ENCODE measurements around the gene GARIN3. TPM values are rescaled to one million over a fixed set of nuclear protein-coding genes. Genes with fewer than 3 reads are reported as not detected.

The GARIN3 gene
- total RNA-seq, 3 donors from 2014 or later, result 0.18 to 0.25 (median 0.22) TPM

DNA sequence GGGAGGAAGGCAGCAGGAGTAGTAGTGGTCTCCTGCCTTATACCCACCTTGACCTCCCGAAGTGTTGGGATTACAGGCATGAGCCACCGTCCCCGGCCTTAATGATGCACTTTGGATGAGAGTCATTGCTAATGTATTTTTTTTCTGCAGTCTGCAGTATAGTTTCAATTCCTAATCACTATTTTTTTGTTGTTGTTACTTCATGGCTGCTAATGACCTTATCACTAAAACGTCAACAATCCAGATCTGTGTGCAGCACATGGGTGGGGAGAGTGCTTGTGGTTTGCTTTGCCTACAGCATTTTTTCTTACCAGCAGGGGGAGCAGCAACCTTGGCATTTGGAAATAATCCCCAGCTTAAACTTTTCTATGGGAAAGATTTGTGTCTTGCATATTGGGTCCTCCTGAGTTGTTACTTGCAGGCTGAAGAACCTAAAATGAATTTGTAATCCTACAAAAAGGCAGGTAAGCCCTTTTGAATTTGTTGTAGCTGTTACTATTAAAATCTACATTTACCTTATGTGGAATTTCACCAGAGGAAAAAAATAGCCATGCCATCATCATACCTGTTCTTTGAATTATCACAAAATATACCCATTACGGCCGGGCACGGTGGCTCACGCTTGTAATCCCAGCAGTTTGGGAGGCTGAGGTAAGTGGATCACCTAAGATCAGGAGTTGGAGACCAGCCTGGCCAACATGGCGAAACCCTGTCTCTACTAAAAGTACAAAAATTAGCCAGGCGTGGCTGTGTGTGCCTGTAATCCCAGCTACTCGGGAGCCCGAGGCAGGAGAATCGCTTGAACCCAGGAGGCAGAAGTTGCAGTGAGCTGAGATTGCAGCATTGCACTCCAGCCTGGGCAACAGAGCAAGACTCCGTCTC, 17.1 kb downstream of the GARIN3 start:
- Mint-ChIP-seq H3K27me3 (ENCODE audit: low read depth) (no peaks in the 10 kb centered on the region), H3K4me1 (ENCODE audit: low read depth) (peaks cover 42% of the 10 kb centered on the region), H3K36me3 (ENCODE audit: insufficient read depth) (no peaks in the 10 kb centered on the region), H3K9me3 (no peaks in the 10 kb centered on the region), H3K4me3 (no peak overlapping the region)
- peak; percentile 84 for DNase-seq
- peak; percentile 56 to 73 for ATAC-seq

DNA sequence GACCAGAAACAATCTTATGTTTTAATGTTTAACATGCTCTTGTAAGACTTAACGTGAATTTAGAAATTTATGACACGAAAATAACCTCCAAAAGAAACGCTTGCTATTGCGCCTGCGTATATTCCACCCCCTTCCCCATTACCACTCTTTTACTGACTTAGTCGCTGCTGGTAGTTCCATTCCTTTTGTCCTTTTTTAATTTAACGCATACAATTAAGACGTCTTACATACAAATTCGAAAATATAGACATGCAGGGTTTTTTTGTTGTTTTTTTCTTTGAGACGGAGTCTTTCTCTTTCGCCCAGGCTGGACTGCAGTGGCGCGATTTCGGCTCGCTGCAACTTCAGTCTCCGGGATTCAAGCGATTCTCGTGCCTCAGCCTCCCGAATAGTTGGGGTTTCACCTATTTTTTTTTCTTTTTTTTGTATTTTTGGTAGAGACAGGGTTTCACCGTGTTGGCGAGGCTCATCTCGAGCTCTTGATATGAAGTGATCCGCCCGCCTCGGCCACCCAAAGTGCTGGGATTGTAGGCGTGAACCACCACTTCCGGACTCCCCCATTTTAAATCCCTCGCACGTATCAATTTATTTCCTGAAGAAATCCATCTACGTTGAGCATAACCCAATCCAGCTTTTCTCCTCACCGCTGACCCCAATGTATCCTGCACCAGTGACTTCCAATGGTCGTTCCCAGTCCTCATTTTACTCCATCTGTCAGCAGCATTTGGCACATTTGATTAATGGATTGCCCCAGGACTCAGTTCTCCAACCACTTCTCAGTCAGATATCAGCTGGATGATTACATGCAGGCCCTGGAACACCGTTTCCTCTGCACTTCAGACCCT, 22.7 kb downstream of the GARIN3 start:
- Mint-ChIP-seq H3K9me3 (no peaks in the 10 kb centered on the region), H3K4me1 (ENCODE audit: low read depth) (peaks cover 52% of the 10 kb centered on the region), H3K36me3 (ENCODE audit: insufficient read depth) (peaks cover 14% of the 10 kb centered on the region), H3K4me3 (peak overlapping the region; percentile 98), H3K27me3 (ENCODE audit: low read depth) (no peaks in the 10 kb centered on the region)
- peak; percentile 21 for DNase-seq
- ATAC-seq, result peak; percentile 41 to 42

DNA sequence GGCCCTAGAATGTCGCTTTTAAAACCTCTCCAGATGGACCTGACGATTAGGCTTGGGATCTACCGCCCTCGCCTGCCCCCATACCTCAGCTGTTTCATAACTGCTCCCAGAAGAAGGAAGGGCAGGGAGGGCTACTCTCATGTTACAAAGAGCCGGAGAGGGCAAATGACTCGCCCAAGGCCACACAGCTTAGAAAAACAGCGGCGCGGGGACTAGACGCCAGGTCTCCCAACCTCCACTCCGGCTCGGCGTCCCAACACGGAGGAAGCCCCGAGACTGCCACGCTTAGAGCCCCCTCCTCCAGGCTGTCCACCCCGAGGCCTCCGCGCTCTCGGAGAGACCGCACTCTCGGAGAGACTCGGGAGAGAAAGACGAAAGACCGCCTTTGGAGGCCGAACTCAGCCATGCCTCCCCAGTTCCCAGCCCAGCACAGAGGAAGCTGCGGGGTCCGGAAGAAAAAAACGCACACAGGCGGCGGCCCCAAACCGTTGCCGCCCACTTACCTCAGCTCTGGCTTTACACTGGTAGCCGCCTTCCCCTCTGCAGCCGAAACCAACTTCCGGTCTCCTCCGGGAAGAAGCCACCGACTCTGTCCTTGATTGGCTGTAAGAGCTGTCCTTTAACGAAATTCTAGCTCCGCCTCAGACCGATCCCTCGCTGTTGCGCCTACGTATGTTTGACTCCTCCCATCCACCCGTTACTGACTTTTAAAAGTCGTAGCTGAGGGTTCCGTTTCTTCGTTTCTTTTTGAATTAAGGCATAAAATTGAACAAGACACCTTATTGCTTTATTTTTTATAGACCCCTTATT, 23.5 kb downstream of the GARIN3 start, which contains the start of gene MED7:
TSS of gene MED7 (minus strand) at position 549 of the 810 bp plus-strand sequence. CDS start 3,434 bp downstream, outside the sequence.
- no peaks in the 10 kb centered on the region for H3K9me3 Mint-ChIP-seq
- no peaks in the 10 kb centered on the region for H3K27me3 Mint-ChIP-seq (ENCODE audit: low read depth)
- H3K36me3 Mint-ChIP-seq (ENCODE audit: insufficient read depth), result peaks cover 19% of the 10 kb centered on the region
- peaks cover 46% of the 10 kb centered on the region for H3K4me1 Mint-ChIP-seq (ENCODE audit: low read depth)
- H3K4me3 Mint-ChIP-seq, result peak within 1 kb of the TSS; percentile 98
- DNase-seq (peak; percentile 84), ATAC-seq (peak; percentile 99)

DNA sequence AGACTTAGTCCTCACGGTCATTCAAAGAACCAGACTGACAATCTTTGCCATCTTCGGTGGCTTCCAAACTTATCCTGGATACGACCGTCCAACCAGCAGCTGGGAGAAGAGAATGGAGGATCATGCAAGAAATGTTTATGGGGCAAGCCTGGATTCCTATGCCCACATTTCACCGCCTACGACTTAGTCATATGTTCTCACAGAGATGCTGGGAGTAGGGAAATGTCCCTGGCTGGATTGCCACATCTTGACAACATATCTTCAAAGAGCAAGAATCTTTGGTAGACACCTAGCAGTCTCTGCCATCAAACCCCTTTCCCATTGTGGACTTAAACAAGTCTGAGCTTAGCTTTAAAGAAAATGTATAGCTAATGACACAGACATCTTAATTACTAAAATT, 28.4 kb downstream of the GARIN3 start:
- H3K4me3 Mint-ChIP-seq, result no peak overlapping the region
- no peaks in the 10 kb centered on the region for H3K9me3 Mint-ChIP-seq
- no peak for DNase-seq
- H3K4me1 Mint-ChIP-seq (ENCODE audit: low read depth), result peaks cover 56% of the 10 kb centered on the region
- no peaks in the 10 kb centered on the region for H3K27me3 Mint-ChIP-seq (ENCODE audit: low read depth)
- H3K36me3 Mint-ChIP-seq (ENCODE audit: insufficient read depth), result peaks cover 20% of the 10 kb centered on the region
- no peak for ATAC-seq

DNA sequence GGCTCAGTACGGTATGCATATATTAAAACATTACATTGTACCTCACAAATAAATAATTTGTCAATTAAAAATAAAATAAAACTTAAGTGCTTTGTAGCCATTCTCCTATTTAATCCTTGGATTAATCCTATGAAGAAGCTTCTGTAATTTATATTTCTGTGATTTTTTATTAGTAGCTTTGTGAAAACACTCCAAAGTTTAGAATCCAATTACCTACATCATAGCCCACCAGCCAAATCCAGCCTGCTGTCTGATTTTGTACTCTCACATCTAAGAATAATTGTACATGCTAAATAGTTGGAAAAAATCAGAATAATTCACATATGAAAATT, 33.8 kb downstream of the GARIN3 start:
- DNase-seq (no peak), ATAC-seq (no peak)
- peaks cover 31% of the 10 kb centered on the region for H3K4me1 Mint-ChIP-seq (ENCODE audit: low read depth)
- no peak overlapping the region for H3K4me3 Mint-ChIP-seq
- no peaks in the 10 kb centered on the region for H3K36me3 Mint-ChIP-seq (ENCODE audit: insufficient read depth)
- H3K27me3 Mint-ChIP-seq (ENCODE audit: low read depth), result no peaks in the 10 kb centered on the region
- H3K9me3 Mint-ChIP-seq, result no peaks in the 10 kb centered on the region

DNA sequence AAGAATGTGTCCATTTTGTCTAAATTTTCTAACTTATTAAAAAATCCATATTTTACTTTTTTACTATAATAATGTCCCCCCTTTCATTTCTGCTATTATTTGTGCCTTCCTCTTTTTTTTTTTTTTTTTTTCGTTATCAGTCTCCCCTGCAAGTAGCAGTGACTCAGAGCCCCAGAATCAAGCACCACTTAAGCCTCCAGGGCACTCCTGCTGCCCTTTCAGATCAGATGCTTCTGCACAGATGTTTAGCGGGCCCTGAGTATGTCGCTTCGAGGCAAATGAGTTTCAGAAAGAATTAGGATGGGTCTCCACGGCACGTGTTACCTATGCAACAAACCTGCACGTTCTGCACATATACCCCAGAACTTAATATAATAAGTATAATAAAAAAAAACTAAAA, 35.1 kb downstream of the GARIN3 start:
- H3K9me3 Mint-ChIP-seq, result no peaks in the 10 kb centered on the region
- DNase-seq (no peak), ATAC-seq (no peak)
- H3K27me3 Mint-ChIP-seq (ENCODE audit: low read depth), result no peaks in the 10 kb centered on the region
- H3K36me3 Mint-ChIP-seq (ENCODE audit: insufficient read depth), result no peaks in the 10 kb centered on the region
- H3K4me3 Mint-ChIP-seq, result no peak overlapping the region
- peaks cover 27% of the 10 kb centered on the region for H3K4me1 Mint-ChIP-seq (ENCODE audit: low read depth)

DNA sequence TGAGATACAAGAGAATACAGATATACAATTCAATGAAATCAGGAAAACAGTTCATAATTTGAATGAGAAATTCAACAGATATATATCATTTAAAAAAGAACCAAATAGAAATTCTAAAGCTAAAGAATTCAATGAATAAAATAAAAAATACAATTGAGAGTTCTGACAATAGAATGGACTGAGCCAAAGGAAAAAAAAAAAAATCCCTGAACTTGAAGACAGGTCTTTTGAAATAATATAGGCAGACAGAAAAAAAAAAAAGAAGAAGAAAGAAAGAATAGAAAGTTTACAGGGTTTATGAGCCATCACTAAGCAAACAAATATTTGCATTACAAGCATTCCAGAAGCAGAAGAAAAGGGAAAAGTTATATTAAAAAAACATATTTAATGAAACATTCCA, 44.4 kb downstream of the GARIN3 start:
- Mint-ChIP-seq H3K36me3 (ENCODE audit: insufficient read depth) (peaks cover 8% of the 10 kb centered on the region), H3K4me3 (no peak overlapping the region), H3K9me3 (peaks cover 23% of the 10 kb centered on the region), H3K27me3 (ENCODE audit: low read depth) (no peaks in the 10 kb centered on the region), H3K4me1 (ENCODE audit: low read depth) (peaks cover 2% of the 10 kb centered on the region)
- ATAC-seq (no peak), DNase-seq (no peak)

DNA sequence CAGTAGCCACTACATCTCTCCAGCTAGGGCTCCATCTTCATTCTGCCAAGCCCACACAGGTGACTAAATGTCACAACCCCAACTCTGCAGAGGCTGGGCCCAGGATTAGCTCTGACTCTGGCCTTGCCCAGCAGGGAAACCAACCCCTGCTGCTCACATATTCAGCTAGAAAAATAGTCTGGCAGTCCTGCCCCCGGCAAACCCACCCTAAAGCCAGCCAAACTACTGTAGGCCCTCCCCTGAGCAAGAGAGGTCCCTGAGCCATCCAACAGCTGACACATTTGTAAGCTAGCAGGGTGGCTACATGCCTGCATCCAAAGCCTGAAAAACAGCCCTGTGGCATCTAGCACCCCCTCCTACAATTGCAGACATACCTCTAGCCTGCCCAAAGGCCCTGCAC, 46.0 kb downstream of the GARIN3 start:
- Mint-ChIP-seq H3K4me1 (ENCODE audit: low read depth) (peaks cover 9% of the 10 kb centered on the region), H3K27me3 (ENCODE audit: low read depth) (no peaks in the 10 kb centered on the region), H3K9me3 (peaks cover 23% of the 10 kb centered on the region), H3K36me3 (ENCODE audit: insufficient read depth) (peaks cover 8% of the 10 kb centered on the region), H3K4me3 (no peak overlapping the region)
- ATAC-seq (no peak), DNase-seq (no peak)

DNA sequence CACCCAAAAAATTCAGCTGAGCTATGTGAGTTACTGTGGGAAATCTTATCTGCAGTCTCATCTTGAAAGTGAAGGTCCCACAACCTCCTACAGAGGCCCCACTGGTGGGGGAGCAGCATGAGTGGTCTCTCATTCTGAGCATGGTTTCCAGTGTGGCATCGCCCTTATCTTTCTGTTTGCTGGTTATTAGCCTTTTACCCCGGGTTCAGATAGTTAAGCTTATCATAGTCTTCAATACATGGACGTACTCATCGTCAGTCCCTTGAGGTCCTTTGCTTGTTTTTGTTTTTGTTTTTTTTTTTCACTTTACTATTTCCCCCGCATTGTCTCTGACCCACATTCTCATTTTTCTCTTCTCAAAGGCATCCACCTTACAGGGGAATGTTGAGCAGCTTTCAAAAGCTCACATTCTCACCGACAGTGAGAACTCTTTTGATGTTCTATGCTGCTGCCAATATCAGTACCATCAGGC, 49.5 kb downstream of the GARIN3 start:
- ATAC-seq (peak; percentile 78 to 90), DNase-seq (no peak)
- H3K4me3 Mint-ChIP-seq, result no peak overlapping the region

DNA sequence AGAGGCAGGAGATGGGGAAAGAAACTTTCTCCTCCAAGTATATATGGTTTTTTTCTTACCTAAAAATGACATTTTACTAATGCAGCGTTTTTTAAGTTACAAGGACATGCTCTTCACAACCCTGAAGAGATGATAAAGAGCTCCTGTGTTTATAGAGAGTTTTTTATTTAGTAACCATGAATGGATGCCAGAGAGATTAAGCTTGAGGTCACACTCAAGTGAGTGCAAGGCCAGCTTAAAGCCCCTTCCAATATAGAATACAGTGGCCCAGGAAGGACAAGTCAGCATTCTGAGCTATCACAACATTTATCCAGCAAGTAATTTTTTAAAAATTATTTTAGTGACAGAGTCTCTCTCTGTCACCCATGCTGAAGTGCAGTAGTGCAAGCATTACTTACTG, 50.6 kb downstream of the GARIN3 start:
- Mint-ChIP-seq H3K4me3 (no peak overlapping the region), H3K4me1 (ENCODE audit: low read depth) (peaks cover 15% of the 10 kb centered on the region), H3K27me3 (ENCODE audit: low read depth) (no peaks in the 10 kb centered on the region), H3K9me3 (no peaks in the 10 kb centered on the region), H3K36me3 (ENCODE audit: insufficient read depth) (no peaks in the 10 kb centered on the region)
- ATAC-seq (no peak), DNase-seq (no peak)

More for the DNA sequence above, 49.5 kb downstream of the GARIN3 start:
- Mint-ChIP-seq H3K4me1 (ENCODE audit: low read depth) (peaks cover 12% of the 10 kb centered on the region), H3K36me3 (ENCODE audit: insufficient read depth) (peaks cover 4% of the 10 kb centered on the region), H3K9me3 (peaks cover 7% of the 10 kb centered on the region), H3K27me3 (ENCODE audit: low read depth) (no peaks in the 10 kb centered on the region)

DNA sequence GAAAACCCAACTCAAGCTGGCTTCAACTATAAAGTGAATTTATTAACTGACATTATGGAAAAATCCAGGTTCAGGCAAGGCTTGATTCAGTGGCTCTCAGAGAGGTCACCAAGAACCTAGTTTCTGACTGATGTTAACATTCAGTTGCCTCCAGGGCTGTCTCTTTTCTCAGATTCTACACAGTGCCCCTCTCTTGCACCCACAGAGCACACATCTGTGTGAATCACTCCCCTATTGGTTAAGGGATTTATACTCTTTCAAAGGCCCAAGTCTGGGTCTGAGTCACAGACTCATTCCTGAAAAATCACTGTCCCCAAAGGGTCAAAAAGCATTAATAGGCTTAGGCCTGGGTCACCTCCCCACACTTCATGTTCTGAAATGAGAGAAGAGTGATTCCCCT, 51.1 kb downstream of the GARIN3 start:
- no peak for ATAC-seq
- Mint-ChIP-seq H3K4me1 (ENCODE audit: low read depth) (peaks cover 15% of the 10 kb centered on the region), H3K9me3 (no peaks in the 10 kb centered on the region), H3K4me3 (no peak overlapping the region), H3K36me3 (ENCODE audit: insufficient read depth) (no peaks in the 10 kb centered on the region), H3K27me3 (ENCODE audit: low read depth) (no peaks in the 10 kb centered on the region)
- no peak for DNase-seq

DNA sequence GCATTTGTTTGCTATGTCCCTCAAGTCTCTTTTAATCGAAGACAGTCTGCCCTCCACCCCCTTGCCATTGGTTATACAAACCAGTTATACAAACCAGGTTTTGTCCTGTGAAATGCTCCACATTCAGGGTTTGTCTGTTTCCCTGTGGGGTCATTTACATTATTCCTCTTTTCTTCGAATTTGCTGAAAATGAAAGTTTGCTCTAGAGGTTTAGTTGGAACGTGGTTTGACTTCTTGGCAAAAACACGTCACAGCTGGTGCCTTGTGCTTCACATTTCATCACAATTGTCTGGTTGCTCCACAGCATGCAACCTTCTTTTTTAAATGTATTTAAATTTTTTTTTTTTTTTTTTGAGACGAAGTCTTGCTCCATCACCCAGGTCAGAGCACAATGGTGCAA, 53.1 kb downstream of the GARIN3 start:
- H3K27me3 Mint-ChIP-seq (ENCODE audit: low read depth), result no peaks in the 10 kb centered on the region
- ATAC-seq (no peak), DNase-seq (no peak)
- H3K9me3 Mint-ChIP-seq, result no peaks in the 10 kb centered on the region
- H3K4me1 Mint-ChIP-seq (ENCODE audit: low read depth), result peaks cover 33% of the 10 kb centered on the region
- H3K36me3 Mint-ChIP-seq (ENCODE audit: insufficient read depth), result no peaks in the 10 kb centered on the region
- no peak overlapping the region for H3K4me3 Mint-ChIP-seq
